Tibial nerve (tissue), 3 donors: Measurements from ENCODE around the gene SAT2.

Source experiments
- EP300 ChIP-seq, 2 donors: sonication (generic); formaldehyde crosslinking; IDR thresholded peaks; one replicate each; pipeline ENCODE4 v1.6.1; 2017; ENCODE audit warnings: antibody characterized with exemption in 2 of 2, mild to moderate bottlenecking in 1 of 2
- POLR2A ChIP-seq, 2 donors: fragments of 450-650 bp; IDR thresholded peaks; one replicate each; pipeline ENCODE4 v1.6.1; 2017; ENCODE audit warnings: antibody characterized with exemption in 2 of 2, mild to moderate bottlenecking in 2 of 2, moderate library complexity in 2 of 2

- no peak for TF ChIP-seq EP300 (IDR thresholded peaks at IDR 0.05)
- no peak for TF ChIP-seq POLR2A (IDR thresholded peaks at IDR 0.05)
Observed at GRCh38 chr17:7579834-7580603, 47.6 kb downstream of the SAT2 start.
